Activated CD4-positive, alpha-beta T cell treated with anti-CD3 and anti-CD28 coated beads for 1 hour (primary cell): Measurements from ENCODE around the gene MRAS.
"Not testable (repeated sequence)": the region's sequence is repeated elsewhere in the genome, so short reads cannot be mapped to it uniquely, and the experiment has no call there.

Experiments
- DNase-seq: peaks from one replicate; pipeline ENCODE4 v3.0.0-alpha.2; 2020

Gene MRAS

DNA sequence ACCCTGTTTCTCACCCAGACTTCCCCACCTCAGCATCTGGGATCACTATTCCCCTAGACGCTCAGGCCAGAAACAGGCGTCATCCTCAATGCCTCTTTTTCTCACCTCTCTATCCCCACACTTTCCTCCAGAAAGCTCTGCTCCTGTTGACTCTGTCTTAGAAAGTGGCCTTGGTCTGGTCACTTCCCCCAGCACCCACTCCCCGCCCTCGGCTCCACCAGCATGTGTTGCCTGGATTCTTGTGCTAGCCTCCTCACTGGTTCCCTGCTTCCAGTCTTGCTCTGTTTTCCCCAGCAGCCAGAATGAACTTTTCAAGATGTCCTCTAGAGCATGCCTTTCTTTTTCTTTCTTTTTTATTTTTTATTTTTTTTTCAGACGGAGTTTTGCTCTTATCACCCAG lies 46.3 kb downstream of the MRAS start:
- no peak for DNase-seq

DNA sequence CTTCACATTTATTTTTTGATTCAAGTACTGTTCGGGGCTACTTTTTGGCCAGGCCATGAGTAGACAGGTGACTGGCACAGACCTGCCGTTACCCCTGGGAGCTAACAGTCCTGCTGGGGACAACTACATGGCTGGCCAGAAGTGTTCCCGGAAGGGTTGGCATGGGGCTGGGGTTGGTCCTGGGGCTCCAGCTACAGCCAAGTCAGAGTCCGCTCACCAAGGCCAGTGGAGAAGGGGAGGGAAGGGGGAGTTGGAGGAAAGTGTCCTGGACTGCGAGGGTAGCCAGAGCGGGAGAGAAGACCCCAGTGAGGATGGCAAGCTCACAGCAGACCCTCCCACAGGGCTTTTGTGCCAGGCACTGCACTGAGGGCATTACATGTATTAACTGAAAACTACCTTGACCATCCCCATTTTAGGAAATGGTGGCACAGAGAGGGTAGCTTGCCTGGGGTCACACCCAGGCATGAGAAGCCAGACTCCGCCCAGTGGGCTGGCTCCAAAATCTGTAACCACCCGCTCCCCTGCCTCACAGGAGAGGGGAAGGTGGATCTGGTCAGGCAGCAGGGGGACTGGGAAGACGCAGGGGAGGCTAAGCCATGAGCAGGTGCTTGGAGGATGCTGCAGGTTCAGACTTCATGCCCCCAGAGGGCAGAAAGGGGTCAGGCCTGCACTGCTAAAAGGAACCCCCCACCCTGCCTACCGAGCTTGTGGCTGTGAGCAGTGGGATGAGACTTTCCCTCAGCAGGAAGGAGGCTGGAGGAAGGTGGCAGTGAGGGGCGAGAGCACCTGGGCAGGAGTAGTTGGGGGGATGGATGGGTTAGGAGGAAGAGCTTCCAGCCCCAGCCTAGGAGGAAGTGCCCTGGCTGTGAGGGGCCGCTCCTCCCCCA lies 47.7 kb downstream of the MRAS start:
- no peak for DNase-seq

DNA sequence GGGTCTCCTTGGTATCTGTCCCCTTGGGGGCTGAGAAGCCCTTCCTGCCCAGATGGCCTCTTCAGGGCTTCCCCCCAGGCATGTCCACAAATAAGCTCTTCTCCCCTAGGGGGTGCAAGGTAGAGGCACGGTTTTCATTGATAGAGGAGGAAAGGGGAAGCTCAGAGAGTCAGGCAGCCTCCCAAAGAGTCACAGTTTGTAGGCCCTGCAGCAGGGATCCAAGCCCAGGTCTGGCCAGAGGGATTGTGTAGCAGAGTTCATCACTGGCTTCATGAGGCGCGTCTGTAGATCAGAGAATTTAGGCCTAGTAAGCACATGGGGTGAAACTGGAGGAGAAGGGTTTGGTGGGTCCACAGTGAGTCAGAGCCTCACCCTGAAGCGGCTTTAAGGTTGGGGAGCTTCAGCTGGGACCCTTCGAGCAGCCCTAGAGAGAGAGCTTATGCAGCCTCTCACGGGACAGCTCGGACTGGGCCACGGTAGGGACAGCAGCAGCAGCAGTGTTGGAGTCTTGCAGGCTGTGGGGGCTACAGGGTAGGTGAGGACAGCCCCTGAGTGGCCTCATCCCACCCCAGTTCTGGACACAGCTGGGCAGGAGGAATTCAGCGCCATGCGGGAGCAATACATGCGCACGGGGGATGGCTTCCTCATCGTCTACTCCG lies 48.5 kb downstream of the MRAS start:
- DNase-seq = no peak

DNA sequence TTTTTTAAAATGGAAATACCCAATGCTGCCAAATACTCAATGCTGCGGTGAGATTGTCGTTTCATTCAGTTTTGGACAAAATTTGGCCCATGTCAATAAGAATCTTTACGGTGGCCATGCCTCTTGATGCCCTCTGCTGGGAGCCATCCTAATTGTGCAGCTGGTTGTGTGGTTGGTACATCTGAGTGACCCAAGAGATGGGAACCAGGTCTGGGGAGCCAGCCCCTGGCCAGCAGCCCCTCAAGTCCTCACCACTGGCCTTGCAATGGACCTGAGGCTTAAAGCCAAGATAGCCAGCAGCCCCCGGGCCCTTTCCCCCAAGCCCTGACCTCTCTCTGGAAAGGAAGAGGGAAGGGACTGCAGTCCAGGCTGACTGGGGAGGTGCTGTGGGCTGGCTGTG lies 49.6 kb downstream of the MRAS start:
- DNase-seq = no peak

DNA sequence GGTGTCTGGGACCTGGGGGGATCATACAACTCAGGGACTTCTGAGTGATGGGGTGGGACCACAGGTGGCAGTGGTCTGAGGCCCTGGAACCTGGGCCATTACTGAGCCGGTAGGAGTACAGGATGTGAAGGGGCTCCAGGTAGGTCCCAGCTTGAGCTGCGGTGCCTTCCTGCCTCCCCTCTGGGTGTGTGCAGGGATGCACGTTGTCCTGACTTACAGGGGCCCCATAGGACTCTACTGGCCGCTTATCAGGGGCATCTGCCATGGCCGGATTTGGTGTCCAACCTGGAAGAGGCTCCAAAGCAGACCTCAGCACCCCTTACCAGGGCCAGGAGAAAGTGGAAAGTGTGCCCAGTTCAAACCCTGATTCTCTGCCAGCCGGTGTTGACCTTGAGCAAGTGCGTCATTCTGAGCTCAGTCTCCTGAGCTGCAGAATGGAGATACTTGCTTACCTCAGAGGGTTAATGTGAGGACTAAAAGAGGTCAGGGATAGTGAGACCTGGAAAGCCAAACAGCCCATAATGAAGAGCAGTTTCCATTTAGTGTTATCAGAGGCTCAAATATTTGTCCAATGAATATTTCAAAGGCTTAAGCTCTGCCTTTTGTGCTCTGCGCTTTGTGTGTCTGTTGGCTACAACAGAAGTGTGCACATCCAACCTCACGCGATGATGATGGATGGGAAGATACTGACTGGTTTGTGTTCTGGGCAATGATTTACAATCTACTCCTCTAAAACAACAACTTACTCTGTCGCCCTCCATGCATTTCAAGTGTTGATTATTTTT lies 50.6 kb downstream of the MRAS start:
- DNase-seq = no peak

DNA sequence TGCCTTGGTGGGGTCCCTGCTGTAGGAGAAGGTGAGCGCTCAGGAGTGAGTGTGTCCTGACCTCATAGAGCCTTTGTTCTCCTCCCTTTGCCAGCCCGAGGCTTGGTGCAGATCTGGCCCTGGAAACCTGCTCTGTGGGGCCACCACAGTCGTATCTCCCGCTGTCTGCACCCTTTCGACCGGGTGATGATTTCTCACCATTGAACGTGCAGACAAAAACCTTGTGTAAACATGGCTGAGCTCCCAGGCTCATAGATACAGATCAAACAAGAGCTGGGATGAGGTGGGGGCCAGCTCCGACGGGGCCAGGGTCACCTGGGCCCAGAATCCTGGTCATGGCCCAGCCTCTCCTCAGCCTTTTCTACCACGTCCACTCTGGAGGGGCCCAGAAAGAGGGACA lies 51.4 kb downstream of the MRAS start:
- no peak for DNase-seq

DNA sequence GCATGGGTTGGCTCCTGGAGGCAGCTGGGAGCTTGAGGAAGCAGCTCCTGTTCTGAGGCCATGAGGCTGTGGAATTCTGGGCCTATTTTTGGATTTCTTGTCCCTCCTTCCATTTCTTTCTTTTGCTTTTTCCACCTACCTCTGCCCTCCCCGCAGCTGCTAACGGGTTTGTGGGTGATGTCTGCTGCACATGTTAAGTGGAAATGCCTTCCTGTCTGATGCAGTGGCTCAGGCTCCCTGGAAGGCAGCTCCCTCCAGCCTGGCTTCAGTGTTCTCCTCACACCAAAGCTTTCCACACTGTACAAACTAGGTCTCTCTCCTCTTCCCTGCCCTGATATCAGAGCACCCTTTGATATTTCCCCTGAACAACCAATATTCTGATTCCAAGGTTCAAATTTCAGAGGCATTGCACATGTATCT lies 52.3 kb downstream of the MRAS start:
- DNase-seq = no peak

DNA sequence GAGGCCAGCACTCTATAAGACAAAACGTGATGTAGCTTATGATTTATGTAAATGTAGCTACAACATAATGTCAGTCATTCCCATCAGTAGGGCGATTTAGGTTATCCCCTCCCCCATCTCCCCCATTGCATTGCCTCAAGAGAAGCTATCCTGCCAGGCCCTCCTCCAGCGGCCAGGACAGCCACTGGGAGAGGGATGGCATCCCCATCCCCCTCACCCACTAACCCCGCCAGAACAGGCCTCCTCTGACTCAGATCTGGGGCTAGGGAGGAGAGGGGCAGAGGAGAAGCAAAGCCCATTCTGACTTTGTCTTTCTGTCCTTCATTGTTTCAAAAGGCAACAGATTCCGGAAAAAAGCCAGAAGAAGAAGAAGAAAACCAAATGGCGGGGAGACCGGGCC lies 53.5 kb downstream of the MRAS start:
- no peak for DNase-seq

DNA sequence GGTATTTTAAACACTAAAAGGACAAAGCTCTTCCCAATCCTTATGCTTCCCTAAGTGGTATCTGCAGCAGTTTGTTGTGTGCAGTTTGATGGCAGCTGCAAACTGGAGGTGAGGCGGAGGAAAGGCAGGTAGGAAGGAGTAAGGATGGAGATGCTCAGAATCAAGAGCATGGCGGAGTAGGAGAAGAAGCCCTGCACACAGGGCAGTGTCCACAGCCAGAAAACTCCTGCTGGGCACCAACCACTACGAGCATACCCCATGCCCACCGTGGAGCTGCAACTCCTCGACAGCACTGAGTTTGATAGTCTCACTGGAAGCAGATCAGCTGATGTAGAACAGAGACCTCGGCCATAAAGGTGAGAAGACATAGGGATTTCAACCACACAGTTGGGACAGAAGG lies 55.7 kb downstream of the MRAS start:
- no peak for DNase-seq

DNA sequence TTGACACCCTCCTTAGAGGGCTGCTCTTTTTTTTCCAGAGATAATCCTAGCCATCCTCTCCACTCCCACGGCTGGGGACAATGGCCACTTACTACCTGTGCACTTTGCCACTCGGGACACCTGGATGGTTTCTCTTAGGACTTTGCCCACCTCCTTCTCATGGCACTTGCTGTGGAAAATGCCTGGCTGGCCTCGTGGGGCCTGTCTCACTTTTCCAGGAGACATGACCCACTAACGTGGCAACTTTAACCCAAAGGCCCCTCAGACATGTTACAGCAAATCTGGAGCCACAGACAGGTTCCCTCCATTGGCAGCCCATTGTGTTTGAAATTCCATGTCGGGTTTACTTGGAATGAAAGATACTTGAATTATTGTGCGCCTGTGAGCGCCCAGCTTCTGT lies 56.6 kb downstream of the MRAS start:
- no peak for DNase-seq

DNA sequence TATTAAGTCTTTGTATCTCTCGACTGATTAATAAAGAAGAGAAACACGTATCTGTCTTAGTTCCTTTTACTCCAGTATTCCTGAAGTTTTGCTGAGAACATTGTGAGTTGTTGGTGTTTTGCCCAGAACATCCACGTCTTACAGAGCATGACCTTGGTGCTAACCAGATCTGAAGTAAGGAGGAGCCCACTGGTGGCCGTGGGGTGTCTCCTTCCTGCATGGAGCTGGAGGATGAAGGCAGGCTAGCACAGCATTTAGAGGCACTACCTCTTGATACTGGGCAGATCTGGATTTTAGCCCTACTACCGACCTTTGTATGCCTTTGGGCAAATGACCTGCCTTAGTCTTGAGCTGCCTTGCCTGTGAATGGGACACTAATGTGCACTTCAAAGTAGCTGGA lies 57.1 kb downstream of the MRAS start:
- no peak for DNase-seq

DNA sequence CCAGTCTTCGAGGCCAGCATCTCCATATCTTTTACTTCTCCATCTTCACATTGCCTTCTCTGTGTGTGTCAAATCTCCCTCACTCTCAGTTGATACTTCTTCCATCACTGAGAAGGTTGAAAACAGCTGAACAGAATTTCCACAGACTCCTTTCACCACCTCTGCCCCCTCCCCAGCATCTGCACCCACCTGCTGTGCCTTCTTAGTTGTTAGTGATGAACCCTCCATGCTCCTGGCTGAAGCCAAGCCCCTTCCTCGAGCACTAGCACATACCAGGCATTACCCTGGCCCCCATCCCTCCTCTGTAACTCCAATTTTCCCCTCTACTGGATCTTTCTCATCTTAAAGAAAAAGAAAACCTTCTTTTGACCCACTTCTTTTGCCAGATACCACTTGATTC lies 58.2 kb downstream of the MRAS start:
- DNase-seq = no peak

DNA sequence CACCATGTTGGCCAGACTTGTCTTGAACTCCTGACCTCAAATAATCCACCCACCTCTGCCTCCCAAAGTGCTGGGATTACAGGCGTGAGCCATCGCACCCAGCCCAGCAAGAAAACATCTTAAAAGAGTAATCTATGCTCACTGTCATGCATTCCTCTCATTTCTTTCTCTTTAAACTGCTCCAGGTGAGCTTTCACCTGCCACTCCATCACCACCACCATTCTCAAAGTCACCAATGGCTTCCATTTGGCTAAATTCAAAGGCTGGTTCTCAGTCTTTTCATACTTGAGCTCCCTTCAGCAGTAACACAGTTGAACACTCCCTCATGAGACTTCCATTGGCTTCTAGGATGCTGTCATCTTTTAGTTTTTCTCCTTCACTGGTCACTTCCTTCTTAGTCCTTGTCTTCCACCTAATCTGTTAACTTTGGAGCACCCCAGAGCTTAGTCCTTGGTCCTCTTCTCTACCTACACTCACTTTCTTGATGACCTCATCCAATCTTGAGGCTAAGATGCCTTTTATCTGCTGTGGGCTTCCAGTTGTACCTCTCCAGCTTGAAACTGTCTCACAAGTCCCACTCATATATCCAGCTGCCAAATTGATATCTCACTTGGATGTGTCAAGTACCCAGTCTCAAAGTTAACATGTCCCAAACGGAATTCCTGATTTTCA lies 59.0 kb downstream of the MRAS start:
- no peak for DNase-seq

DNA sequence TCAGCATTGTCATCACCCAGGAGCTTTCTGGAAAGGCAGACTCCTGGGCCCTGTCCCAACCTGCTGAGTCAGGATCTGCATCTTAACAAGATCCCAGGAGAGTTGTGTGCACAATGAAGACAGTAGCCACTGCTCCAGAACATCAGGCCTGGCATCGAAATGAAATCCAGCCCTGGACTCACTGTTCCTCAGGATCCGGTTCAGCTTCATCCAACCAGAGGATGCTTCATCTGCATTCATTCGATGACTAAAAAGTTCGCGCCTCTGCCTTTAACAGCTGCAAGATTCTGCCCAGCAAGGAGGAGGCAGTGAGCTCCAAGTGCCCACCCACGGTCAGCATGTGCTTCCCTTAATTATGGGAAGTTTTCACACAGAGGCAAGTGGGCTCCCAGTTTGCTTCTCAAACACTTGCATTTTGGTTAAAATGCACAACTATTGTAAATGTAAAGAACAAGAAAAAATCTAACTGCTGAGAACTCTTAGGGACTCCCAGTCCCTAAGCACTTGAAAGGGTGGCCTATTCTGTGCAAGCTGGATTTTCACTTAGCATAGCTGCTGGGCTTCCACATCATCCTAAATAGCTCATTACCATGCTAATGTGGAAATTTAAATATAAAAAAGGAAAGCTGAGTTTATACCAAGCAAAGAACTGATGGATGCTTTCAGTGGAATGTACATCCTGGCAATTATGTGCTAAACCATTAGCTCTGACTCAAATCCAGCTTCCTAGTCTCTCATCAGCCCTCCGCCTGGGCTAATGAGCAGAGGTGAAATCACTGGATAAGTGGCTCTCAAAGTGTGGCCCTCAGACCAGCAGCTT lies 60.6 kb downstream of the MRAS start:
- DNase-seq = no peak

DNA sequence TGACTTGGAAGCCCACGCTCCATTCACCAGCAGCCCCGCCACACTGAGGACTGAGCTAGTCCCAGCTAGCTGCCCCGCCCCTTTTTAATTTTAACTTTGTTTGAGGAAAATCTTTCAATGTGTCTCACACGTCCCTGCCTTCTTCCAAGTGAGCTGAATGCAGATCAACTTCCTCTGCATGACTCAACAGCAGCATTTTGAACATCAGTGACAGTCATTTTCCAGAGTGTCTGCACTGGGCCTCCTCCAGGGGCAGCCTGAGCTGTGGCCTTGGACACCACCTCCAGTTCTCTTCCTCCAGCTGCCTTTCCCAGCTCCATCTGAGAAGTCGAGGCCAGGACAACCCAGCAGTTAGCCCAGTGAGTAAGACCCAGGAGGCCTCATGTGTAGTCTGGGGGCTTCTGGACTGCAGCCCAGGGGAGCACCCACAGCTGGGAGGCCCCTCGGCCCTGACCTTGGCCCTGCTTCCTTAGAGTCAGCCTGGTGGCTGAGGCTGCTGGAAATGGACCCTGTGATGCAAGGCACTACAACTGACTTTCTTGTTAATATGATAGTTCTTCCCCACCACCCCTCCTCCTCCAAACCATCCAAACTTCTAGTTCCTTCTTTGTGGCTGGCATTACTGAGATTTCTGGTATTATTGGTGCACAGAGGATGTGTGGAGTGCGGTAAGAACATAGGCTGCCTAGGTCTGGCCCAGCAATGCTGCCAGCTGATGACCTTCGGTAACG lies 64.6 kb downstream of the MRAS start:
- DNase-seq = no peak

DNA sequence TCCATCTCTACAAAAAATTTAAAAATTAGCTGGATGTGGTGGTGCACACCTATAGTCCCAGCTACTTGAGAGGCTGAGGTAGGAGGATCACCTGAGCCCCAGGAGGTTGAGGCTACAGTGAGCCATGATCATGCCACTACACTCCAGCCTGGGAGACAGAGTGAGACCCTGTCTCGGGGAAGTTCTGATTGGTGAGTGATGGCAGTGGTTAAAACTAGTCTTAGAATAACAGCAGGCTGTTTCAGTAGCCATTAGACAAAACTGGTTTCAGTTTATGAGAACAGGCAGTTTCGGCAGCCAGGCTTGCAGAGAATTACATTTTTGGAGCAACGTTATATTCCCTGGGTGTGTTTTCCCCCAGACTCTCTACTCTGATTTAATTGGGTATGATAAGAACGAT lies 67.9 kb downstream of the MRAS start:
- DNase-seq = not testable (repeated sequence)

DNA sequence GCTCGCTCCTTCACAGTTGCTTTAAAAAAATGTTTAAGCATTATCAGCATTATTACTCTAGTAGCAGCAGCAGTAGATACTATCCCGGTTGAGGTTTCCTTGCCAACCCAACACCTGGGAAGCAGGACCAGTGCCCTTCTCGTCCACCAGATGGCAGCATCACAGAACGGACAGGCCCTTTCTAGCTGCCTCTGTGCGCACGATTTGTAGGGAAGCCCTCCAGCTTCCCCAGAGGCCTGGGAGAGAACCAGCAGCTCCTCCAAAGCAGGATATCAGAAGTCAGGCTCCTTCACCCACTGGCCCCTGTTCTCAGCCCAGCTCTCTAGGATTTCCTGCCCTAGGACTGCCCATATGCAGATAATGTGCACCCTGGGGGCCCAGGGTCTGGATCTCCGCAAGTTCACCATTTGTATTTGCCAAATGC lies 69.2 kb downstream of the MRAS start:
- peak; percentile 32 for DNase-seq

DNA sequence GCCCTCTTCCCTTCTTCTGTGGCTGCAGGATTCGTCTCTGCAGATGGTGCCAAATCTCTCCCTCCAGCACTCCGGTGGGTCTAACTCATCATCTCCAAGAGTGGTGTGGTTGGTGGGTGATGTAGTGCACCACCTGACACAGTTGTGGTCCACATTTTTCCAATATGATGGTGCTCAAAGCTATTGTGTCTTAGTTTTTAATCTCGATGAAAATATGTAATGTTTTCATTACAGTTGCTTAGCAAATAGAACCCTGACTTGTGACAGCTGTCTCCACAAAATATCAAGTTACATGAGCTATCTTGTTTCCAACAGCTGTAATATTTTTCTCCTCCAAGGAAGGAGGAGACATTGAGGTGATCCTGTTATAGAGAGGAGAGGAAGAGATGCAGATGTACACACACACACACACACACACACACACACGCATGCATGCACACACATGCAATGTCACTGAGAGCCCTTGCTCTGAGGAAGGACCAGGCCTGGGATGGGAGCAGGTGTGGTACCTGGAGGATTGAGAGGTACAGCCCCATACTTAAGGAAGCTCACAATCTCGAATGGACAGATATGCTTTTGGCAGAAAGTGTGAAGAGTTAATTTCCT lies 70.3 kb downstream of the MRAS start:
- DNase-seq = no peak

DNA sequence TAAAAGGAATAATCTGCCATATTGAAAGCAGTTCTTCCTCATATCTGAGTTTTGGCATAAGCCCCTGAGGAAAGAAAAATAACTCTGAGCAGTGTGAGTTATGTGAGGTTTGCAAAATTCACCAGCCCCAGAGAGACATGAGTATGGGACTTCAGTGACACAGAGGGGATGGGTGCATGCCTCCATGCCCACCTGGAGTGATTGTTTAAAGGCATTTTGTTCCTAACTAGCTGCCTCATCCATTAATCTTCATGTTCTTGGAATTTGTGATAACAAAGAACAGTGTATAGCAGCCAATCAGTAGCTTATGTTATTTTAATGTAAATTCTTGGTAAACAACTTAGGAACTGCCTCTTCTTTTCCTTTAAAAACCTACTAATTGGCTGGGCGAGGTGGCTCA lies 74.9 kb downstream of the MRAS start:
- no peak for DNase-seq

DNA sequence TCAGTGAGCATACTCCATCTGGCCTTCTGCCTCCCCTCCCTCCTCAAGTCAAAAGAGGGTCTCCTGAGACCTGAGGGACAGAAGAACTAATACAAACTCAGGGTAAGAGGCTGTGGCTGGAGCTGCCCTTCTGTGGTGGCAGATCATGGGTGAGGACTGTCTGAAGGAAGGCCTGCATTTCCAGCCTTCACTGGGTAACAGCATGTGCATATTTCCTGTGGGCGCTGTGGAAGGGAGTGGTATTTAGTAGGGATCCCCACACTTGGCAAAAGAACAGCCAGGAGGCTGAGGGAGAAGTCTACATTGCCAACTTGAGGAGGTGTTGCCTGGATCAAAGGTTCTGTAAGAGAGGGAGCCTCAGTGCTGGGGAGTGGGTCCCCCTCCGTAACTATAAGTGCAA lies 75.9 kb downstream of the MRAS start:
- no peak for DNase-seq

DNA sequence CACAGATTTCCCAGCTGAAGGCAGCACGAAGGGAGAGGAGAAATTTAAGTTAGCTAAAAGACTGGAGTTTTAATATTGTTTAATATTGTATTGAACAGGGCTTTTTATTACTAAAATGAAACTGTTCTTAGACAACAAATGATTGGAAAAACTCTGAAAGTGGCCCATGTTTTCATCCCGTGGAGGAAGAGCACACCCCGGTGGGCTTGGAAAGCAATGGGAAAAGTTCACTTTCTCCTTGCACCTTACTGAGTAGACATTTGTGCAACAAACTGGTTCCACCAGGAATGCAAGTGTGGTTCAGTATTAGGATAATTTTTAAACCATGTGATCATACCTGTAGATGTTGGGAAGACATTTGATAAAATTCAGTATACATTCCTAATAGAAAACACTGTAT lies 77.8 kb downstream of the MRAS start:
- no peak for DNase-seq
